Fibroblast of peridontal ligament (primary cell): ENCODE data around the gene RALGAPA2.
"Not testable (repeated sequence)": the region's sequence is repeated elsewhere in the genome, so short reads cannot be mapped to it uniquely, and the experiment has no call there.

Experiments
- DNase-seq: peaks from one replicate; pipeline ENCODE4 v3.0.0-alpha.2; 2010; ENCODE audit errors: extremely low read depth

RALGAPA2 gene

GRCh38 chr20:20543348-20543747, 169.1 kb downstream of the RALGAPA2 start:
- DNase-seq = not testable (repeated sequence)

DNA sequence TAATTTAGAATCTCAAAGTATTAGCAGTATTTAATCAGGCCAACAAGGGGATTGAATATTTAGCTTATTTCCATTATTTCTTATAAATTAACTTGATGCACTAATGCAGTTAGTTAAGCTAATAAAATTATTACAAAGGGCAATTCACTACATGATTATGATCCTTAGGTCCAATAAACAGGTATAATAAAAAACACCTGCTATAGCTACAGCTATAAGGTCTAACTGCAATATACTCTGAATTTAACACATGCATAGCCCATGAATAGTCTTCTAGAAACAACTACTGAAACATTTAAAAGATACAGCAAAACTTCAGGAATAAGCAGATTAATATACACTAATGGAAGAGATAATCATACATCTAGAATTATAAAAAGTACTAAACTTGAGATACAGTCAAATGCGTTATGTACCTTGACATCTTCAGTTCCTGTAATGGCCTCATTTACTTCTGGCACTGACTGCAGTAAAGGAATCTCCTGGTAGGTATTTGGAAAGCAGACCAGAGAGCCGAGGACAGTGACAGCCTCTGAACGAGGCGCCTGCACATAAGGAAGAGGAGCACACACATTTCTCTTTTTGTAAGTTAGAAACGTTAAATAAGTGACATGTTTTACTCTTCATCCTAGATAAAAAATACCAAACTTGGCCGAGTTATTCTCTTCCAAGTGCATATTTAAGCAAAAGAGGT, 176.1 kb downstream of the RALGAPA2 start:
- DNase-seq = no peak

GRCh38 chr20:20535051-20535450, 177.4 kb downstream of the RALGAPA2 start:
- no peak for DNase-seq

DNA sequence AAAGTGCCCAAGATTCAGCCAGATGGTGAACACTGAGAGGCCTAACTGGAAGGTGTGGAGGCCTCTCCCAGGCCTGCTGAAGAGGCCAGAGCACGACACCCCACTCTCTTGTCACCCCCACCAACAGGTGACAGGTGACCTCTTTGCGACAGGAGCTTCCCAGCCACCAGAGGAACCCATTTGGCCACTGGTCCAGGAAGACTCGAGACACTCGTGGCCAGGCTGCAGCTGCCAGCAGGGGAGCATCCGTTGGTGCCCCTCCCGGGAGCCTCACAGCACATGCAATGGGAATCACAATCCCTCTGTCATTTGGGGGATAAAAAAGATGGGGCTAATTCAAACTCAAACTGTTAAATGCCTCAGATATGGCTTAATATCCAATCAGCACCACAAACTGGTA, 181.2 kb downstream of the RALGAPA2 start:
- no peak for DNase-seq

- DNase-seq = no peak
These were observed 181.9 kb downstream of the RALGAPA2 start for GRCh38 chr20:20530428-20531151.

DNA sequence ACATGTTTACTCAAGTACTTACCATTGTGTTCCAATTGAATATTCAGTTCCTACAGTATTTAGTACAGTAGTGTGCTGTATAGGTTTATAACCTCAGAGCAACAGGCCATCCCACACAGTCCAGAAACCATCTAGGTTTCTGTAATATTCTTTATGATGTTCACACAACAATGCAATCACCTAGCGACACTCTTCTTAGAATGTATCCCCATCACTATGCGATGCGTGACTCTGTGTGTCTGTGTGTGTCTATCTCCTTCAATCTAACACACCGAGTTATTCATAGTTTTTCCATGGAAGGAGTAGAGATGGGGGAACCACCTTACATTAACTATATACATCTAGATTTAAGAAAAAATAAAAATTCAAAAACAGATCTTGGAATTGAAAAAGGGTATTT, 182.8 kb downstream of the RALGAPA2 start:
- no peak for DNase-seq

DNA sequence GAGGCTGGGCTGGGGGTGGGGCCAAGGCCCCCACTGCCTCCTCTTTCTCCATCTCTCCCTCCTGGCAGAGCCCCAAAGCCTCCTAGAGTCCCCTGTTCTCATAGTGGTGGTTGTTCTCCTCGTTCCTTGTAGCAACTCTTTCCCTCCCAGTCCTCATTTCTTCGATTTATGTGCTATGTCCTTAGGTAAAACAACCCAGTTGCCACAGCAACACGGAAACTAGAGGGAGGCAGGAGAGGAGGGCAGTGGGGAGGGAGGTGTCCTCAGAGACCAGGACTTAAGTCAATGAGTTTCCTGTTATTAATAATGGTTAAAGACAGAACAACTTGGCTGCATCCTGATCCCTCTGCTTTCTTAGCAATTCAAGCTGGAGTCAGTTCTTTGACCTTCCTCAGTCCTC, 183.6 kb downstream of the RALGAPA2 start:
- no peak for DNase-seq

DNA sequence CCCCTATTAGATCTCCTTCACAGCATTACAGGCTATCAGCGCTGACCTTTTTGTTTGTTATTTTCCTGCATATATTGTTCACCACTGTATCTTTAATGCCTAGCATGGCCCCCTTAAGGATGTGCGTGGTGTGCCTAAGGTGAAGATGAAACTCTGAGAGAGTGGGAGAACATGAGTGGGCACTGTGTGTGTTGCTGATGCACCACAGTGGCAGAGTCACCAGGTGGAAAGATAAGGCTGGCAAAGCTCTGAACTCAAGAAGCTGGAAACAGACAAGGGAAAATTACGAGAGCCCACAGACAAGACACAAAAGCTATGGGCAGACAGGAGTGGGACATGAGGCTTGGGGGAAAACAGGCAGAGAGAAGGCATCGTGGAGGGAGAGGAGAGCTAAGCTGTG, 184.8 kb downstream of the RALGAPA2 start:
- no peak for DNase-seq

DNA sequence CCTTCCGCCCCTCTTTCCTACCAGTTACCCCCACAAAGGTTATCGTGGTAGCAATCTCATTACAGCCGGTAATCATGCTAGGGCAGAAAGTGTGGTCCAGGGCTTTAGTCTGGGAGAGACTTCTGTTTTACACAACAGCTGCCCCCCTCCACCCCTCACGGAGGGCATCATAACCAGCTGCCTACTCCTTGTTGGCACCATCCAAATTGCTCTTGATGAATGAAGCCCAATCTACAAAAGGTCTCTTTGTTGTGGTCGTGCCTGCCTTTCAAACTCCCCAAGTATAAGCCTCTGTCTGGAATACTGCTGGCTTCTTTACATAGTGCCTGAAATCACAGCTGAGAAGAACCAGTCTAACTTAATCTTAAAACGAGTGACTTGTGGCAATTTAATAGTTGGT, 186.7 kb downstream of the RALGAPA2 start:
- DNase-seq = no peak

- no peak for DNase-seq
These were observed 187.2 kb downstream of the RALGAPA2 start for GRCh38 chr20:20525214-20525613.

DNA sequence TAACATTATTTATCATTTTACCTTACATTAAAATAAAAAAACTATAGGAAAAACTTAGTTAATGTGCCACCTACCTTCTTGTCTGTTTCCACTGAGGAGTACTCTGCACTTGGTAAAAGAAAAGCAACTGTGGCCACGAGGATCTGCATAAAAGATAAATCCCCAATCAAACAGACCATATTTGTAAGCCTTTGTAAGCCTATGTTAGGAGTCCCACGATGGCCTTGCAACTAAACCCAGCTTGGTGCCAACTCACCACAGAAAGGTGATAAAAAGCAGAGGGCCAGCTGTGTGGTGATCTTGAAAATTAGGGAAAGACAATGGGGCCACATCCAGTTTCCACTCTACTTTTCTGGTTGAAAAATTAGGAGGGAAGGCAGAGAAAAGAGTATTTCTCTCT, 187.7 kb downstream of the RALGAPA2 start:
- no peak for DNase-seq

- no peak for DNase-seq
These were observed 190.7 kb downstream of the RALGAPA2 start for GRCh38 chr20:20521736-20522135.

DNA sequence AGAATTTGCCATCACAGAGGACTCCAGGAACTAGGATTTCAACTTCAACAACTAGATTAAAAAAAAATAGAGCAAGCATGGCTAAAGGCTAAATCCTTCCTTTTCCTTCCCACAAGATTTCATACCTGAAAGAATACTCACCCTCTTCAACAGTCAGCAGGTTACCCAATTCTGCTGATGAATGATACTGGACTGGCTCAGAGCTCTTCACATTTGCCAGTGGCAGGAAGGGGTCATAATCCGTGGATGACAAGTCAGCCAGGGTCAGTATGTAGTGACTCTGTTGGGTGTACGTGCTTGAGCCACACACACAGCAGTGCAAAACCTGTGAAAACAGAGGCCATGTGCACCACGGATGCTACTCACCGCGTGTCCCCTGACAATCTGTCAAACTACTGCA, 191.7 kb downstream of the RALGAPA2 start:
- DNase-seq = peak; percentile 20

- no peak for DNase-seq
These were observed 193.2 kb downstream of the RALGAPA2 start for GRCh38 chr20:20519269-20519668.

- no peak for DNase-seq
These were observed 194.2 kb downstream of the RALGAPA2 start for GRCh38 chr20:20518263-20518662.

- DNase-seq = no peak
These were observed 195.1 kb downstream of the RALGAPA2 start for GRCh38 chr20:20517296-20517695.

DNA sequence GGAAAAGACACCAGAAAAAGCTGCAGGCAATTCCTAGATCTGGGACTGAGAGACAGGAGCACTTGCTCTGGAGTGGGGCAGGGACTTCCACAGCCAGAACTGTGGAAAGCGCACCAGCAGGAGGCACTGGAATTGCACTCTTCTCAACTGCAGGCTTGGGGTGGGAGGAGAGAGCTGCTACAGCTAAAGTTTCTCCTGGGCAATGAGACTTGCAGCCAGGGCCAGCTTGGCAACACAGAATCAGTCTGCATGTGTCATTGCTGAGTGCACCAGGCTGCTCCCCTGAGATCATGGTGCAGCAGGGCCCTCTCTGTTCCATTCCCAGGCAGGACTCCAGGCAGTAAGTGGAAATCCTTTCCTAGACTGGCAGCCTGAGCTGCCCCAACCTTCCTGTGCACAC, 198.7 kb downstream of the RALGAPA2 start:
- no peak for DNase-seq

DNA sequence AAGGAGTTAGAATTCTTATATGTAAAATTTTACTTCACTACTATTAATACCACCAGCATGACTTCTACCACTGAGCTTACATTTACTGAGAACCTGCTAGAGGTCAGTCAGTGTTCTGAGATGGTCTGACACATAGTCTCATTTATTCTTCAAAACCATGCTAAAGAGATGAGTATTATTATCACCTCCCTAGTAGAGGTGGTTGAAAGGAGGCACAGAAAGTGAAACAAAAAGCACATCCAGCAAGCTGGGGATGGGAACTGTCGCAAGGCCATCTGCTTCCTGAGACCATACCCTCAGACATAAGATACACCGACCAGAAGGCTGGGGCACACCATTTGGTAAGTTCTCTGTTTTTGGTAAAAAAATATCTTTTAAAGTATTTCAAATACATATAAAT, 206.9 kb downstream of the RALGAPA2 start:
- DNase-seq = no peak

- DNase-seq = no peak
These were observed 208.5 kb downstream of the RALGAPA2 start for GRCh38 chr20:20503777-20504530.

DNA sequence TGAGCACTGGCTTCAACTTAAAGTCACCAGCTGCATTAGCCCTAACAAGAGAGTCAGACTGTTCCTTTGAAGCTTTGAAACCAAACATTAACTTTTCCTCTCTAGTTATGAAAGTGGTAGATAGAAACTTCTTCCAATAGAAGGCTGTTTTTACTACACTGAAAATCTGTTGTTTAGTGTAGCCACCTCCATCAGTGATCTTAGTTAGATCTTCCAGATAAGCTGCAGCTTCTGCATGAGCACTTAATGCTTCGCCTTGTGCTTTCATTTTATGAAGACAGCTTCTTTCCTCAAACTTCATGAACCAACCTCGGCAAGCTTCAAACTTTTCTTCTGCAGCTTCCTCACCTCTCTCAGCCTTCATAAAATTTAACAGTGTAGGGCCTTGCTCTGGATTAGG, 211.3 kb downstream of the RALGAPA2 start:
- no peak for DNase-seq

- DNase-seq = no peak
These were observed 212.1 kb downstream of the RALGAPA2 start for GRCh38 chr20:20500312-20500711.

- no peak for DNase-seq
These were observed 213.0 kb downstream of the RALGAPA2 start for GRCh38 chr20:20499439-20499838.
